MM.1S (cell line): ENCODE measurements around the gene TBC1D22B.

Experiments
- EZH2 ChIP-seq: fragments of 300-600 bp; sonication (generic); optimal IDR thresholded peaks from 2 replicates; pipeline ENCODE3; 2017; ENCODE audit warnings: low read depth, mild to moderate bottlenecking, antibody characterized with exemption, low read length, mixed read lengths
- EZH2phosphoT487 ChIP-seq: fragments of 300-600 bp; sonication (generic); IDR thresholded peaks from 2 replicates; pipeline ENCODE4 v1.6.1; 2018; ENCODE audit warnings: antibody characterized with exemption, low read length
- TF ChIP-seq, protein P1 (sequence below): fragments of 300-600 bp; sonication (generic); IDR thresholded peaks from 2 replicates; pipeline ENCODE4 v1.5.1; 2016; ENCODE audit warnings: antibody characterized with exemption, low read length, mixed read lengths

DNA sequence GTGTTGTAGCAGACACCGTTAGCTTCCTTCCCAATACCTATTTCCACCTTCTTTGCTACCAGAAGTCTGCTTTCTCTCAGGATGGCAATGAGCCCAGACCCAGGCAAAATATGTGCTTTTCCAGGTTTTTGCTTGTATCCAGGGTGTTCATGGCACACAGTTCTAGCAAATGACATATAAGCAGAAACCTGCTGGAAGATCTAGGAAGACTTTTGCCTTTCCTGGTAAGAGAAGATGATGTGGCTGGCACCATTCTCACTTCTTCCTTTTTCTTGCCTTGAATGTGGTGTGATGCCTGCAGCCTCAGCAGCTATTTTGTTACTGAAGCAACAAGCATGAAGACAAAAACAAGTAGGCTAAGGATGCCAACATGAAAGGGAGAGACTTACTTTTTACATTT lies 19.2 kb upstream of the TBC1D22B start:
- TF ChIP-seq, protein P1, sequence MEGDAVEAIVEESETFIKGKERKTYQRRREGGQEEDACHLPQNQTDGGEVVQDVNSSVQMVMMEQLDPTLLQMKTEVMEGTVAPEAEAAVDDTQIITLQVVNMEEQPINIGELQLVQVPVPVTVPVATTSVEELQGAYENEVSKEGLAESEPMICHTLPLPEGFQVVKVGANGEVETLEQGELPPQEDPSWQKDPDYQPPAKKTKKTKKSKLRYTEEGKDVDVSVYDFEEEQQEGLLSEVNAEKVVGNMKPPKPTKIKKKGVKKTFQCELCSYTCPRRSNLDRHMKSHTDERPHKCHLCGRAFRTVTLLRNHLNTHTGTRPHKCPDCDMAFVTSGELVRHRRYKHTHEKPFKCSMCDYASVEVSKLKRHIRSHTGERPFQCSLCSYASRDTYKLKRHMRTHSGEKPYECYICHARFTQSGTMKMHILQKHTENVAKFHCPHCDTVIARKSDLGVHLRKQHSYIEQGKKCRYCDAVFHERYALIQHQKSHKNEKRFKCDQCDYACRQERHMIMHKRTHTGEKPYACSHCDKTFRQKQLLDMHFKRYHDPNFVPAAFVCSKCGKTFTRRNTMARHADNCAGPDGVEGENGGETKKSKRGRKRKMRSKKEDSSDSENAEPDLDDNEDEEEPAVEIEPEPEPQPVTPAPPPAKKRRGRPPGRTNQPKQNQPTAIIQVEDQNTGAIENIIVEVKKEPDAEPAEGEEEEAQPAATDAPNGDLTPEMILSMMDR, result no peak
- no peak for TF ChIP-seq EZH2
- TF ChIP-seq EZH2phosphoT487, result no peak
